Activated CD8-positive, alpha-beta T cell treated with anti-CD3 and anti-CD28 coated beads, Interleukin-2, amount 10 ng/mL, durations not matched to agents 7 days and 5 days (primary cell): ENCODE data around the gene CALHM1. TPM values are rescaled to one million over a fixed set of nuclear protein-coding genes. Genes with fewer than 3 reads are reported as not detected.

Source experiments
- ATAC-seq: fragments of 150-1000 bp; cut with Tn5 transposase; one replicate; pipeline ENCODE4 v1.10.0; 2021; ENCODE audit warnings: moderate library complexity
- CTCF ChIA-PET: fragments of 350-600 bp; sonication (Branson Sonifier 250); formaldehyde crosslinking; loops from one replicate; lab custom pipeline; 2021; ENCODE audit warnings: antibody characterized with exemption; lab: Charles Lee
- POLR2A ChIA-PET: fragments of 350-600 bp; sonication (Branson Sonifier 250); formaldehyde crosslinking; loops from one replicate; lab custom pipeline; 2021; ENCODE audit warnings: antibody characterized with exemption; lab: Charles Lee
- DNase-seq: peaks from one replicate; pipeline ENCODE4 v3.0.0-alpha.2; 2020
- H3K27ac Mint-ChIP-seq: one replicate; pipeline ENCODE4 v1.8.0; 2021; ENCODE audit warnings: mild to moderate bottlenecking, mixed read lengths
- H3K27me3 Mint-ChIP-seq: one replicate; pipeline ENCODE4 v1.8.0; 2021; ENCODE audit warnings: low read depth, mixed read lengths
- H3K36me3 Mint-ChIP-seq: one replicate; pipeline ENCODE4 v1.8.0; 2021; ENCODE audit warnings: low read depth, mixed read lengths
- H3K4me1 Mint-ChIP-seq: one replicate; pipeline ENCODE4 v1.8.0; 2021; ENCODE audit warnings: low read depth, mixed read lengths
- H3K4me3 Mint-ChIP-seq: one replicate; pipeline ENCODE4 v1.8.0; 2021; ENCODE audit warnings: mild to moderate bottlenecking, mixed read lengths
- H3K9me3 Mint-ChIP-seq: one replicate; pipeline ENCODE4 v1.8.0; 2022; ENCODE audit warnings: mixed read lengths; ENCODE audit not compliant: insufficient read depth
- total RNA-seq, 2 experiments: library from RNA; stranded (reverse); gene quantifications; one replicate each; pipeline ENCODE4 v1.2.3, GENCODE V29; 2021

CALHM1 gene
- total RNA-seq, 2 experiments from 2014 or later, result 1.8 TPM

GRCh38 chr10:103469201-103469600 lies 10.5 kb upstream of the CALHM1 start:
- POLR2A ChIA-PET, result interaction anchor here (1.4 to 4.6 kb wide), 2 partner anchors 14 to 17 kb away, joined by 3 to 43 read pairs; partner anchors contain the start of gene CALHM2
- Mint-ChIP-seq H3K9me3 (no peaks in the 10 kb centered on the region), H3K4me1 (peaks cover 84% of the 10 kb centered on the region), H3K27ac (peak overlapping the region; percentile 95), H3K36me3 (peaks cover 15% of the 10 kb centered on the region), H3K4me3 (no peak overlapping the region), H3K27me3 (no peaks in the 10 kb centered on the region)
- DNase-seq (no peak), ATAC-seq (no peak)
- CTCF ChIA-PET, result interaction anchor here (0.7 to 1.2 kb wide), 4 partner anchors 10 to 17 kb away, joined by 3 to 6 read pairs (median 4); partner anchors contain the start of genes CALHM1 and CALHM2

GRCh38 chr10:103467406-103467805 lies 8.7 kb upstream of the CALHM1 start:
- ChIA-PET CTCF (interaction anchor here (1.0 kb wide), 1 partner anchor 16 kb away, joined by 5 read pairs; no protein-coding TSS in a partner anchor), POLR2A (interaction anchor here (0.7 kb wide), 1 partner anchor 16 kb away, joined by 5 read pairs; the partner anchor contains the start of gene CALHM2)
- H3K4me1 Mint-ChIP-seq, result peaks cover 77% of the 10 kb centered on the region
- H3K27me3 Mint-ChIP-seq, result no peaks in the 10 kb centered on the region
- no peak overlapping the region for H3K4me3 Mint-ChIP-seq
- no peak for DNase-seq
- peak overlapping the region; percentile 63 for H3K27ac Mint-ChIP-seq
- H3K9me3 Mint-ChIP-seq, result no peaks in the 10 kb centered on the region
- ATAC-seq, result no peak
- peaks cover 15% of the 10 kb centered on the region for H3K36me3 Mint-ChIP-seq

- no peaks in the 10 kb centered on the region for H3K9me3 Mint-ChIP-seq
- ATAC-seq (no peak), DNase-seq (no peak)
- peaks cover 15% of the 10 kb centered on the region for H3K36me3 Mint-ChIP-seq
- H3K27me3 Mint-ChIP-seq, result no peaks in the 10 kb centered on the region
- POLR2A ChIA-PET, result interaction anchor here (0.7 kb wide), 1 partner anchor 15 kb away, joined by 5 read pairs; the partner anchor contains the start of gene CALHM2
- peaks cover 70% of the 10 kb centered on the region for H3K4me1 Mint-ChIP-seq
- H3K4me3 Mint-ChIP-seq, result no peak overlapping the region
- CTCF ChIA-PET, result interaction anchor here (1.0 to 1.7 kb wide), 2 partner anchors 15 to 19 kb away, joined by 3 to 5 read pairs; no protein-coding TSS in a partner anchor
- peak overlapping the region; percentile 70 for H3K27ac Mint-ChIP-seq
These were observed 8.0 kb upstream of the CALHM1 start for GRCh38 chr10:103466734-103467133.

GRCh38 chr10:103465411-103466179 lies 6.9 kb upstream of the CALHM1 start:
- Mint-ChIP-seq H3K4me3 (no peak overlapping the region), H3K9me3 (no peaks in the 10 kb centered on the region), H3K27me3 (no peaks in the 10 kb centered on the region), H3K36me3 (peaks cover 13% of the 10 kb centered on the region), H3K4me1 (peaks cover 63% of the 10 kb centered on the region), H3K27ac (no peak overlapping the region)
- no peak for ATAC-seq
- ChIA-PET CTCF (interaction anchor here (0.7 to 1.7 kb wide), 4 partner anchors 11 to 40 kb away, joined by 3 to 5 read pairs (median 3); no protein-coding TSS in a partner anchor), POLR2A (no interaction called here)
- DNase-seq, result no peak

GRCh38 chr10:103463499-103463898 lies 4.8 kb upstream of the CALHM1 start:
- peaks cover 4% of the 10 kb centered on the region for H3K36me3 Mint-ChIP-seq
- ATAC-seq (no peak), DNase-seq (no peak)
- H3K4me3 Mint-ChIP-seq, result no peak overlapping the region
- H3K9me3 Mint-ChIP-seq, result no peaks in the 10 kb centered on the region
- H3K27me3 Mint-ChIP-seq, result no peaks in the 10 kb centered on the region
- no peak overlapping the region for H3K27ac Mint-ChIP-seq
- CTCF ChIA-PET, result interaction anchor here (1.6 to 2.1 kb wide), 2 partner anchors 11 to 13 kb away, joined by 5 to 6 read pairs; partner anchors contain the start of gene CALHM2
- POLR2A ChIA-PET, result interaction anchor here (0.9 kb wide), 1 partner anchor 10 kb away, joined by 3 read pairs; no protein-coding TSS in a partner anchor
- H3K4me1 Mint-ChIP-seq, result peaks cover 65% of the 10 kb centered on the region

GRCh38 chr10:103459615-103460014 lies 915 bp upstream of the CALHM1 start:
- Mint-ChIP-seq H3K9me3 (no peaks in the 10 kb centered on the region), H3K4me3 (peak overlapping the region; percentile 57), H3K36me3 (peaks cover 4% of the 10 kb centered on the region), H3K27me3 (no peaks in the 10 kb centered on the region), H3K27ac (peak overlapping the region; percentile 86), H3K4me1 (peaks cover 54% of the 10 kb centered on the region)
- ATAC-seq, result peak; percentile 27
- ChIA-PET POLR2A (interaction anchor here (1.7 kb wide), 1 partner anchor 11 kb away, joined by 8 read pairs; no protein-coding TSS in a partner anchor), CTCF (interaction anchor here (1.1 to 1.9 kb wide), 4 partner anchors 10 to 44 kb away, joined by 3 to 9 read pairs (median 3); no protein-coding TSS in a partner anchor)
- no peak for DNase-seq

- H3K36me3 Mint-ChIP-seq, result peaks cover 8% of the 10 kb centered on the region
- H3K27me3 Mint-ChIP-seq, result no peaks in the 10 kb centered on the region
- CTCF ChIA-PET, result interaction anchor here (1.9 to 3.1 kb wide), 2 partner anchors 18 kb away, joined by 9 to 12 read pairs; no protein-coding TSS in a partner anchor
- no peaks in the 10 kb centered on the region for H3K9me3 Mint-ChIP-seq
- ATAC-seq, result no peak
- H3K4me1 Mint-ChIP-seq, result peaks cover 58% of the 10 kb centered on the region
- peak overlapping the region; percentile 42 for H3K27ac Mint-ChIP-seq
- H3K4me3 Mint-ChIP-seq, result no peak overlapping the region
- DNase-seq, result no peak
- POLR2A ChIA-PET, result no interaction called here
These were observed 660 bp downstream of the CALHM1 start for GRCh38 chr10:103457896-103458583.

- peak overlapping the region; percentile 38 for H3K4me3 Mint-ChIP-seq
- no peaks in the 10 kb centered on the region for H3K27me3 Mint-ChIP-seq
- ChIA-PET POLR2A (no interaction called here), CTCF (interaction anchor here (1.1 to 3.1 kb wide), 3 partner anchors 16 to 28 kb away, joined by 3 to 12 read pairs (median 3); no protein-coding TSS in a partner anchor)
- H3K4me1 Mint-ChIP-seq, result peaks cover 65% of the 10 kb centered on the region
- ATAC-seq (no peak), DNase-seq (no peak)
- peak overlapping the region; percentile 72 for H3K27ac Mint-ChIP-seq
- H3K36me3 Mint-ChIP-seq, result peaks cover 8% of the 10 kb centered on the region
- H3K9me3 Mint-ChIP-seq, result no peaks in the 10 kb centered on the region
These were observed 1.5 kb downstream of the CALHM1 start for GRCh38 chr10:103457176-103457712.

- no peak for ATAC-seq
- H3K4me3 Mint-ChIP-seq, result no peak overlapping the region
- H3K36me3 Mint-ChIP-seq, result peaks cover 13% of the 10 kb centered on the region
- ChIA-PET POLR2A (interaction anchor here (0.6 kb wide), 1 partner anchor 456 kb away, joined by 4 read pairs; no protein-coding TSS in a partner anchor), CTCF (interaction anchor here (1.1 to 3.1 kb wide), 3 partner anchors 17 to 29 kb away, joined by 3 to 12 read pairs (median 3); no protein-coding TSS in a partner anchor)
- no peaks in the 10 kb centered on the region for H3K27me3 Mint-ChIP-seq
- peak overlapping the region; percentile 65 for H3K27ac Mint-ChIP-seq
- no peaks in the 10 kb centered on the region for H3K9me3 Mint-ChIP-seq
- peaks cover 65% of the 10 kb centered on the region for H3K4me1 Mint-ChIP-seq
- no peak for DNase-seq
These were observed 2.5 kb downstream of the CALHM1 start for GRCh38 chr10:103456074-103456660.

GRCh38 chr10:103455235-103455634 lies 3.5 kb downstream of the CALHM1 start:
- Mint-ChIP-seq H3K4me3 (no peak overlapping the region), H3K27me3 (no peaks in the 10 kb centered on the region), H3K4me1 (peaks cover 70% of the 10 kb centered on the region), H3K9me3 (no peaks in the 10 kb centered on the region), H3K36me3 (peaks cover 22% of the 10 kb centered on the region), H3K27ac (no peak overlapping the region)
- ATAC-seq (no peak), DNase-seq (no peak)
- CTCF ChIA-PET, result interaction anchor here (0.8 to 4.5 kb wide), 3 partner anchors 21 to 30 kb away, joined by 3 to 27 read pairs (median 12); no protein-coding TSS in a partner anchor
- POLR2A ChIA-PET, result interaction anchor here (0.7 kb wide), 2 partner anchors 10 to 14 kb away, joined by 3 read pairs; no protein-coding TSS in a partner anchor
